Measurements from ENCODE around the gene SMIM38.

The SMIM38 gene

DNA sequence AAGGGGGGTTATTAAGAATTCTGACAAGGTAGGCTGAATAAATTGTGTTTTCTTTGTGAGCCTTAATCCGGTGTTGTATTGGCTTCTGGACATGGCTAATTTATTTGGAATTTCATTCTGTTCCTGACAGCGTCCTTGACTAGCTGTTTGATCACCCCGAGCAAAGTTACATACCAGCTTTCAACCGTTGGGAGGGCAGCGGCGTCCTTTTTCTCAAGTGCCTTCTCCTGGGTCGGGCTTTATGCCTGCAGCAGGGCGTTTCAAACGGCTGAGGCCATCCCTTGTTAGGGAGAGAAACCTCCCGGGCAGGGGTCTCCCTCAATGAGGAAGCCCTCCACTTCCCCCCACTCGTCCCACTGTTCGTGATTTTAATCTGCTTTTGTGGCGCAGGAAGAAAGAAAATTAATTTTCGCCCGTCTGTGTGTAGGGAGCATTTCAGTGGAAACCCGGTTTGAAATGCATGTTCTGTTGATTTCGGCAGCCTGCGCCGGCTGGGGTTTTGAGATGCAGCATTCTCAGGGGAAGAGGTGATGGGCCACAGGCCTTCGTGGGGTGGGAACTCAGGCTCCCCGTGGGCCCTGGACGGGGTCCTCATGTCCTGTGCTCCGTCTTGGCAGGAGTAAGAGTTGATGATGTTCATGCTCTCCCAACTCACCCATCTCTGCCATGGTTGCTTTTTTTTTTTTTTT, 2.9 kb upstream of the SMIM38 start:
- Histone ChIP-seq H3K9me3 (ENCODE audit: control insufficient read depth in 2 of 2, low read length in 2 of 2) (no peaks in the 10 kb centered on the region), H3K9ac (ENCODE audit: low read length in 2 of 2) (no peak overlapping the region), H3K4me3 (ENCODE audit: low read length in 2 of 2) (no peak overlapping the region), H3K36me3 (ENCODE audit: control insufficient read depth in 2 of 2, insufficient read depth in 2 of 2, low read length in 2 of 2) (no peaks in the 10 kb centered on the region), H3K27ac (ENCODE audit: low read length) (no peak overlapping the region), H3K27me3 (ENCODE audit: control insufficient read depth in 1 of 2, insufficient read depth in 2 of 2, low read length in 2 of 2) (no peaks in the 10 kb centered on the region), H3K4me1 (ENCODE audit: control insufficient read depth, insufficient read depth, low read length) (peaks cover 13% of the 10 kb centered on the region)

DNA sequence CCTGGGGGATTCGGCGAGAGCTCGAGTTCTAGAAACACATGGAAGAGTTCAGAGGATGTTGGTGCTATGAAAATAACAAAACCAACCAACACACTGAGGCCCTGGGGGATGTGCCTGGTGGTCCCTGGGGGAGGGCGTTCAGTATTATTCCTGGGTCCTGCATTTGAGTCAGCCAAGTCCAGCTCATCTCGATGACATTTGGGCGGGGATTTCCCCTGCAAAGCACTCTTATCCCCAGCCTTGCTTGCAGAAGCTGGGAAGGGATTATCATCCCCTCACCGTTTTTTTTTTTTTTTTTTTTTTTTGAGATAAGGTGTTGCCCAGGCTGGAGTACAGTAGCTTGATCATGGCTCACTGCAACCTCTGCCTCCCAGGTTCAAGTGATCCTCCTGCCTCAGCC, 2.1 kb upstream of the SMIM38 start:
- H3K9me3 ChIP-seq (ENCODE audit: control insufficient read depth in 2 of 2, low read length in 2 of 2) = no peaks in the 10 kb centered on the region
- H3K27me3 ChIP-seq (ENCODE audit: control insufficient read depth in 1 of 2, insufficient read depth in 2 of 2, low read length in 2 of 2) = no peaks in the 10 kb centered on the region
- no peak overlapping the region for H3K4me3 ChIP-seq (ENCODE audit: low read length in 2 of 2)
- no peak overlapping the region for H3K9ac ChIP-seq (ENCODE audit: low read length in 2 of 2)
- no peak overlapping the region for H3K27ac ChIP-seq (ENCODE audit: low read length)
- peaks cover 13% of the 10 kb centered on the region for H3K4me1 ChIP-seq (ENCODE audit: control insufficient read depth, insufficient read depth, low read length)
- H3K36me3 ChIP-seq (ENCODE audit: control insufficient read depth in 2 of 2, insufficient read depth in 2 of 2, low read length in 2 of 2) = no peaks in the 10 kb centered on the region

DNA sequence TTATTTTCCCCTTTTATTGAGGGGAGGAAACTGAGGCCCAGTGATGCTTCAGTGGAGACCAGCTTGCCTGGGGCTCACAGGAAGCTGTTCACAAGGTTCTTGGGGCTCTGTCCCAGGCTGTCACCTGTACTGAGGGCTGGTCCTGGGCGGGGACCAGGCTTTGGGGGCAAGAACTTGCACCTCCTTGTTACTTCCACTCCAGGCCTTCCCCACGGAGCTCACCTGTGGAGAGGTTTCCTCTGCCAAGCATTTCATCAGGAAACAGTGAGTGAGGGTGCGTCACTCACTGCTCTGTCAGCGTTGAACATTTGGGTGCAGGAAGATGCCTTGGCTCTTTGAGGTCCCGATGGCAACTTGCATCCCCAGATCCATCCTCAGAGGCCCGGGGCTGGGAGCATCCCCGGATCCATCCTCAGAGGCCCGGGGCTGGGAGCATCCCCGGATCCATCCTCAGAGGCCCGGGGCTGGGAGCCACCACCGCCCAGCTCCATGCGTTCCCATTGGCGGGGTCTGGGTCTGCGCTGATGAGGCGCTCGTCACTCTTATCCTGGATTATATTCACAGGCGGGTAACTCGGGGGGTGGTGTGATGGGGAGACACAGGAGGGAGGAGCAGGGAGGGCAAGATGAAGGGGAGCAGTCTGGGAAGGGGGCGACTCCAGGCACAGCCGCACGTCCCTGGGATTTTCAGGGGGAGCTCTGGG, 1.4 kb upstream of the SMIM38 start:
- H3K4me3 ChIP-seq (ENCODE audit: low read length in 2 of 2) = no peak overlapping the region
- H3K9me3 ChIP-seq (ENCODE audit: control insufficient read depth in 2 of 2, low read length in 2 of 2) = no peaks in the 10 kb centered on the region
- no peak overlapping the region for H3K27ac ChIP-seq (ENCODE audit: low read length)
- no peaks in the 10 kb centered on the region for H3K36me3 ChIP-seq (ENCODE audit: control insufficient read depth in 2 of 2, insufficient read depth in 2 of 2, low read length in 2 of 2)
- no peak overlapping the region for H3K9ac ChIP-seq (ENCODE audit: low read length in 2 of 2)
- peaks cover 13% of the 10 kb centered on the region for H3K4me1 ChIP-seq (ENCODE audit: control insufficient read depth, insufficient read depth, low read length)
- H3K27me3 ChIP-seq (ENCODE audit: control insufficient read depth in 1 of 2, insufficient read depth in 2 of 2, low read length in 2 of 2) = no peaks in the 10 kb centered on the region

GRCh38 chr11:69154938-69155301, 815 bp upstream of the SMIM38 start:
- H3K27me3 ChIP-seq (ENCODE audit: control insufficient read depth in 1 of 2, insufficient read depth in 2 of 2, low read length in 2 of 2) = no peaks in the 10 kb centered on the region
- H3K27ac ChIP-seq (ENCODE audit: low read length) = no peak overlapping the region
- H3K4me3 ChIP-seq (ENCODE audit: low read length in 2 of 2) = no peak overlapping the region
- no peaks in the 10 kb centered on the region for H3K9me3 ChIP-seq (ENCODE audit: control insufficient read depth in 2 of 2, low read length in 2 of 2)
- H3K4me1 ChIP-seq (ENCODE audit: control insufficient read depth, insufficient read depth, low read length) = peaks cover 13% of the 10 kb centered on the region
- H3K9ac ChIP-seq (ENCODE audit: low read length in 2 of 2) = no peak overlapping the region
- H3K36me3 ChIP-seq (ENCODE audit: control insufficient read depth in 2 of 2, insufficient read depth in 2 of 2, low read length in 2 of 2) = no peaks in the 10 kb centered on the region

GRCh38 chr11:69156235-69156639, 502 bp downstream of the SMIM38 start:
- Histone ChIP-seq H3K27ac (ENCODE audit: low read length) (no peak overlapping the region), H3K36me3 (ENCODE audit: control insufficient read depth in 2 of 2, insufficient read depth in 2 of 2, low read length in 2 of 2) (no peaks in the 10 kb centered on the region), H3K9ac (ENCODE audit: low read length in 2 of 2) (no peak overlapping the region), H3K4me3 (ENCODE audit: low read length in 2 of 2) (no peak overlapping the region), H3K4me1 (ENCODE audit: control insufficient read depth, insufficient read depth, low read length) (peaks cover 21% of the 10 kb centered on the region), H3K27me3 (ENCODE audit: control insufficient read depth in 1 of 2, insufficient read depth in 2 of 2, low read length in 2 of 2) (no peaks in the 10 kb centered on the region), H3K9me3 (ENCODE audit: control insufficient read depth in 2 of 2, low read length in 2 of 2) (no peaks in the 10 kb centered on the region)

DNA sequence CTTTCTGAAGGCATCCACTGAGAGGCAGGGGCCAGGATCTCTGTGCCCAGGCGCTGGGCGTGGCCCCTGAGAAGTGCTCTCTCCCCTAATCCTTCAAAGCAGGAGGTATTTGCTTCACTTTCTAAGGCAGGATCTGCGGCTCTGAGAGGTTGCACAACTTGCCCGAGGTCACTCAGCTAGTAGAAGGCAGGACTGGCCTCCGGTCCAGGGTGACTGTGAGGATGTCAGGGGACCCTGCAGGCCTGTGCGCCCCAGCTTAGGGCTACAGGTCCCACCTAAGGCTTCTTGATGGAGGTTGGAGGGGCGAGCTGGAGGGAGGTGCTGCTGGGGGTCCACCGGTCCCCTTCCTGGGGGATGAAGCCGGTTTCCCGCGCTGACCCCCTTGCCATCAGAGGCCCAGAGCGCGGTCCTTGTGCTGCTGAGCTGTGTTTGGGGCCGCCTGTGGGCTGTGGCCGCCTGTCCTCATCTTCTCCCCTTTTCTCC, 979 bp downstream of the SMIM38 start:
- H3K4me3 ChIP-seq (ENCODE audit: low read length in 2 of 2) = peak overlapping the region in 1 of 2 donors; percentile 40
- H3K36me3 ChIP-seq (ENCODE audit: control insufficient read depth in 2 of 2, insufficient read depth in 2 of 2, low read length in 2 of 2) = no peaks in the 10 kb centered on the region
- H3K27me3 ChIP-seq (ENCODE audit: control insufficient read depth in 1 of 2, insufficient read depth in 2 of 2, low read length in 2 of 2) = no peaks in the 10 kb centered on the region
- peak overlapping the region; percentile 34 to 47 for H3K9ac ChIP-seq (ENCODE audit: low read length in 2 of 2)
- H3K9me3 ChIP-seq (ENCODE audit: control insufficient read depth in 2 of 2, low read length in 2 of 2) = no peaks in the 10 kb centered on the region
- H3K27ac ChIP-seq (ENCODE audit: low read length) = peak overlapping the region; percentile 46
- H3K4me1 ChIP-seq (ENCODE audit: control insufficient read depth, insufficient read depth, low read length) = peaks cover 21% of the 10 kb centered on the region

DNA sequence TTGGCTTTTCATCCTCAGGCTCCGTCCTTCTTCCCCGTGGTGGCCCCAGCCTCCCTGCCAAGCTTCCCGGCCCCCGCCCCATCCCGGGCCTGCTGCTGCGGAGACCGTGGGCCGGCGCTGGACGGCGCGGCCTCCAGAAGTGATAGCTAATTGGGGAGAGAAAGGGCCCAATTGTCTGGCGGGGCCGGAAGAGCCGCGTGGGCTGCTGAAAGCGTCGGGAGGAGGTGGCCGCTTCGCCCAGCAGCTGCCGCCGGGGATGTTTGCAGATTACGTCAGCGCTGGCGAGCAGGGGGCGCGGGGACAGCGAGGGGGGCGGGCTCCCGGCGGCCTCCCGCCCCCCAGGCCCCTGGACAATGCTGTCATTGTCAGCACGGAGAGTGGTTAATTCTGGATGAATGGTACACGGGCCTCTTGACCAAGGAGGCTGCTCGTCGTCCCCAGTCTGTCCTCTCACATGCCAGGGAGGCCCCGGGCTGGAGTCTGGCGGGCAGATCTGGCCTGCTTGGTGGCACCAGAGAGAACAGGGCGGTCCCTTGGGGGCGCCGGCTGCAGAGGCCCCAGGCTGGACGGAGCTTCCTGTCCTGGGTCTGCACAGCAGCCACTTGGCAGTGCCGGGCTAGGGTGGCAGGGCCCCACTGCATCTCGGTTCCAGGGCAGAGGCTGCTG, 1.6 kb downstream of the SMIM38 start:
- H3K36me3 ChIP-seq (ENCODE audit: control insufficient read depth in 2 of 2, insufficient read depth in 2 of 2, low read length in 2 of 2) = no peaks in the 10 kb centered on the region
- peak overlapping the region; percentile 34 to 51 for H3K9ac ChIP-seq (ENCODE audit: low read length in 2 of 2)
- H3K4me1 ChIP-seq (ENCODE audit: control insufficient read depth, insufficient read depth, low read length) = peaks cover 21% of the 10 kb centered on the region
- peak overlapping the region in 1 of 2 donors; percentile 40 for H3K4me3 ChIP-seq (ENCODE audit: low read length in 2 of 2)
- peak overlapping the region; percentile 46 for H3K27ac ChIP-seq (ENCODE audit: low read length)
- H3K27me3 ChIP-seq (ENCODE audit: control insufficient read depth in 1 of 2, insufficient read depth in 2 of 2, low read length in 2 of 2) = no peaks in the 10 kb centered on the region
- no peaks in the 10 kb centered on the region for H3K9me3 ChIP-seq (ENCODE audit: control insufficient read depth in 2 of 2, low read length in 2 of 2)

- peak overlapping the region; percentile 46 for H3K27ac ChIP-seq (ENCODE audit: low read length)
- H3K9ac ChIP-seq (ENCODE audit: low read length in 2 of 2) = peak overlapping the region in 1 of 2 donors; percentile 51
- H3K27me3 ChIP-seq (ENCODE audit: control insufficient read depth in 1 of 2, insufficient read depth in 2 of 2, low read length in 2 of 2) = no peaks in the 10 kb centered on the region
Observed at GRCh38 chr11:69157822-69158231, 2.1 kb downstream of the SMIM38 start.

GRCh38 chr11:69158301-69159149, 2.8 kb downstream of the SMIM38 start:
- Histone ChIP-seq H3K9ac (ENCODE audit: low read length in 2 of 2) (no peak overlapping the region), H3K4me3 (ENCODE audit: low read length in 2 of 2) (no peak overlapping the region), H3K27me3 (ENCODE audit: control insufficient read depth in 1 of 2, insufficient read depth in 2 of 2, low read length in 2 of 2) (no peaks in the 10 kb centered on the region), H3K9me3 (ENCODE audit: control insufficient read depth in 2 of 2, low read length in 2 of 2) (no peaks in the 10 kb centered on the region), H3K4me1 (ENCODE audit: control insufficient read depth, insufficient read depth, low read length) (peaks cover 21% of the 10 kb centered on the region), H3K27ac (ENCODE audit: low read length) (peak overlapping the region; percentile 46), H3K36me3 (ENCODE audit: control insufficient read depth in 2 of 2, insufficient read depth in 2 of 2, low read length in 2 of 2) (no peaks in the 10 kb centered on the region)

More at GRCh38 chr11:69157822-69158231, 2.1 kb downstream of the SMIM38 start:
- no peak overlapping the region for H3K4me3 ChIP-seq (ENCODE audit: low read length in 2 of 2)
- H3K9me3 ChIP-seq (ENCODE audit: control insufficient read depth in 2 of 2, low read length in 2 of 2) = no peaks in the 10 kb centered on the region
- peaks cover 21% of the 10 kb centered on the region for H3K4me1 ChIP-seq (ENCODE audit: control insufficient read depth, insufficient read depth, low read length)
- H3K36me3 ChIP-seq (ENCODE audit: control insufficient read depth in 2 of 2, insufficient read depth in 2 of 2, low read length in 2 of 2) = no peaks in the 10 kb centered on the region

- Histone ChIP-seq H3K36me3 (ENCODE audit: control insufficient read depth in 2 of 2, insufficient read depth in 2 of 2, low read length in 2 of 2) (no peaks in the 10 kb centered on the region), H3K27me3 (ENCODE audit: control insufficient read depth in 1 of 2, insufficient read depth in 2 of 2, low read length in 2 of 2) (no peaks in the 10 kb centered on the region), H3K27ac (ENCODE audit: low read length) (no peak overlapping the region), H3K9ac (ENCODE audit: low read length in 2 of 2) (no peak overlapping the region), H3K9me3 (ENCODE audit: control insufficient read depth in 2 of 2, low read length in 2 of 2) (peaks cover 4 to 6% of the 10 kb centered on the region in 2 donors), H3K4me3 (ENCODE audit: low read length in 2 of 2) (no peak overlapping the region), H3K4me1 (ENCODE audit: control insufficient read depth, insufficient read depth, low read length) (peaks cover 21% of the 10 kb centered on the region)
Observed at GRCh38 chr11:69159150-69159852, 3.6 kb downstream of the SMIM38 start.
